Prostate gland (tissue), 2 donors: ENCODE measurements around the gene RYR1. TPM values are rescaled to one million over a fixed set of nuclear protein-coding genes. Genes with fewer than 3 reads are reported as not detected.
A peak's percentile ranks its signal among the peaks of the same experiment; 100 is the strongest.

Source experiments
- DNase-seq: peaks from one replicate; pipeline ENCODE4 v3.0.0-alpha.2; 2019; ENCODE audit warnings: low spot score
- H3K27ac ChIP-seq, 2 donors: fragments of 200-600 bp; sonication (generic); 2 replicates each; pipeline ENCODE4 v1.5.1; 2017 to 2019
- H3K27me3 ChIP-seq: fragments of 200-600 bp; sonication (generic); replicated peaks from 2 replicates; pipeline ENCODE4 v1.5.1; 2019; ENCODE audit not compliant: insufficient read depth
- H3K36me3 ChIP-seq, 2 donors: fragments of 200-600 bp; sonication (generic); 1 replicate in 1 of 2; 2 replicates in 1 of 2; pipeline versions ENCODE4 v1.5.1 to v1.8.1; 2017 to 2019
- H3K4me1 ChIP-seq: fragments of 200-600 bp; sonication (generic); replicated peaks from 2 replicates; pipeline ENCODE4 v1.5.1; 2019
- H3K4me3 ChIP-seq, 2 donors: fragments of 200-600 bp; sonication (generic); 2 replicates each; pipeline ENCODE4 v1.5.1; 2017 to 2019
- H3K9me3 ChIP-seq: fragments of 200-600 bp; sonication (generic); 2 replicates; pipeline ENCODE4 v1.5.1; 2017
- POLR2A ChIP-seq: fragments of 450-650 bp; IDR thresholded peaks from one replicate; pipeline ENCODE4 v1.6.1; 2016; ENCODE audit warnings: antibody characterized with exemption, mild to moderate bottlenecking
- POLR2AphosphoS5 ChIP-seq: sonication (generic); formaldehyde crosslinking; IDR thresholded peaks from one replicate; pipeline ENCODE4 v1.6.1; 2017; ENCODE audit warnings: antibody characterized with exemption
- whole genome bisulfite sequencing: methylation state at CpG from one replicate; pipeline ENCODE4 v1.1.5; 2018; 5-methylcytosine and 5-hydroxymethylcytosine counted together
- intact Hi-C: fragments of 100-400 bp; cut with DNase I; formaldehyde crosslinking; loops from one replicate; pipeline ENCODE4 v1.14.2; 2022
- total RNA-seq, 2 donors: library from RNA; depleted of rRNA; stranded (reverse); fragments of >200 nt; gene quantifications; one replicate each; pipeline ENCODE4 v1.1.0, GENCODE V29; 2016
- TF ChIP-seq, protein P1 (sequence below), 4 experiments: fragments of 200-600 bp in 2 of 4; fragments of 450-650 bp in 2 of 4; sonication (generic) in 2 of 4; IDR thresholded peaks; 1 replicate in 3 of 4; 2 replicates in 1 of 4; pipeline ENCODE4 v1.5.1; 2016 to 2019; ENCODE audit warnings: antibody characterized with exemption in 4 of 4, mild to moderate bottlenecking in 2 of 4, moderate library complexity in 2 of 4

The RYR1 gene
- total RNA-seq, 2 donors from 2014 or later: 5.7 to 8.6 TPM

DNA sequence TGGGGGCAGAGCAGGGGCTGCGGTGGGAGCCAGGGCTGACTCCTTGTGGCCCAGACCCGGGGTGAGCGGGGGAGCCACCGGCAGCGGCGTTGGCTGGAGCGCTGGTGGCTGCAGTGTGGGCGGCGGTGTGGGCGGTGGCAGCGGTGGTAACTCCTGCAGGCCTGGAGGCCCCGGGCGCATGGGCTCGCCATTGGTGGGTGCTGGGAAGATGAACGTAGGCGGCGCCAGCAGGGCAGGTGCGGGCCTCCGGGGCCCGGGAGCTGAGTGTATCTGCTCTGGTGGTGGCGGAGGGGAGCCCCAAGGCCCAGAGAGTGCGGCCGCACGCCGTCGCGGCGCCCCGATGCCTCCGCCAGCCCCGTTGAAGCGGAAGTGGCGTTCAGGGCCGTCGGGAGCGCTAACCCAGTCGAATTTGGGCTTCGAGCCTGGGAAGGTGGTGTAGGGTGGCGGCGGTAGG lies 47.7 kb upstream of the RYR1 start:
- Histone ChIP-seq H3K36me3 (peaks cover 5 to 34% of the 10 kb centered on the region in 2 donors), H3K4me3 (no peak overlapping the region), H3K9me3 (no peaks in the 10 kb centered on the region), H3K27me3 (no peaks in the 10 kb centered on the region), H3K4me1 (peaks cover 5% of the 10 kb centered on the region), H3K27ac (no peak overlapping the region)
- no peak for DNase-seq
- 80% methylated on average over 37 of the region's 40 CpGs for WGBS
- TF ChIP-seq, protein P1, sequence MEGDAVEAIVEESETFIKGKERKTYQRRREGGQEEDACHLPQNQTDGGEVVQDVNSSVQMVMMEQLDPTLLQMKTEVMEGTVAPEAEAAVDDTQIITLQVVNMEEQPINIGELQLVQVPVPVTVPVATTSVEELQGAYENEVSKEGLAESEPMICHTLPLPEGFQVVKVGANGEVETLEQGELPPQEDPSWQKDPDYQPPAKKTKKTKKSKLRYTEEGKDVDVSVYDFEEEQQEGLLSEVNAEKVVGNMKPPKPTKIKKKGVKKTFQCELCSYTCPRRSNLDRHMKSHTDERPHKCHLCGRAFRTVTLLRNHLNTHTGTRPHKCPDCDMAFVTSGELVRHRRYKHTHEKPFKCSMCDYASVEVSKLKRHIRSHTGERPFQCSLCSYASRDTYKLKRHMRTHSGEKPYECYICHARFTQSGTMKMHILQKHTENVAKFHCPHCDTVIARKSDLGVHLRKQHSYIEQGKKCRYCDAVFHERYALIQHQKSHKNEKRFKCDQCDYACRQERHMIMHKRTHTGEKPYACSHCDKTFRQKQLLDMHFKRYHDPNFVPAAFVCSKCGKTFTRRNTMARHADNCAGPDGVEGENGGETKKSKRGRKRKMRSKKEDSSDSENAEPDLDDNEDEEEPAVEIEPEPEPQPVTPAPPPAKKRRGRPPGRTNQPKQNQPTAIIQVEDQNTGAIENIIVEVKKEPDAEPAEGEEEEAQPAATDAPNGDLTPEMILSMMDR (IDR thresholded peaks at IDR 0.05): no peak
- no peak for TF ChIP-seq POLR2AphosphoS5
- TF ChIP-seq POLR2A: no peak
- intact Hi-C loops: no loop called here

DNA sequence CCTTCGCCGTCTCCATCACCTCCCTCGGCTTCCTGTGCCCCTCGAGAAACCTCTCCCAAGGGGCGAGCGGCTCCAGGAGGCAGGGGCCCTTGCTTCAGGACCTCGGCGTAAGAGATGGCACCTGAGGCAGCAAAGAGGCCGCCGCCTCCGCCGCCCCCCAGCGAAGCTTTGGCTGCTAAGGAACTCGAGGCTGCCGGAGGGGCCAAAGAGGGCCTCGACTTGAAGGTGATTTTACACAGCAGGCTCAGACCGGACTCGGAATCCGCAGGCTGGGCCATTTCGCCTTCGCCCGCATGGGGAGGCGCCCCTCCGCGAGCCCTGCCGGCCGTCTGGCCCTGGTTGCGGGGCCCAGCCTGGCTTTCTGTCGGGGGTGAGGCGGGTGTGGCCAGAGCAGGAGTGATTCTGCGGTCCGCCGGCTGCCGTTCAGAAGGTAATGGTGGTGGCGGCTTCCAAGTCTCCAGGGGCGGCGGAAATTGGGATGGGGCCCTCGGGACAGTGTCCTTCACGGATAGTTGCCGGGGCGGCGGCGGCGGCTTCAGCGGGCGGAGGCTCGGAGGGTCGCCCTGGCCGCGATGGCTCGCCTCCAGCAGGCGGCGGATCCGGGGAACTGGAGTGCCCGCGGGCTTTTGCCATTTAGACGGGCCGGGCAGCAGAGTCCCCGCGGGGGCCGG lies 47.1 kb upstream of the RYR1 start:
- intact Hi-C loops: no loop called here
- Histone ChIP-seq H3K36me3 (peaks cover 3 to 29% of the 10 kb centered on the region in 2 donors), H3K27ac (no peak overlapping the region), H3K27me3 (no peaks in the 10 kb centered on the region), H3K4me3 (no peak overlapping the region), H3K4me1 (peaks cover 5% of the 10 kb centered on the region), H3K9me3 (no peaks in the 10 kb centered on the region)
- WGBS: 59% methylated on average over 61 of the region's 61 CpGs
- TF ChIP-seq POLR2A: no peak
- no peak for DNase-seq

DNA sequence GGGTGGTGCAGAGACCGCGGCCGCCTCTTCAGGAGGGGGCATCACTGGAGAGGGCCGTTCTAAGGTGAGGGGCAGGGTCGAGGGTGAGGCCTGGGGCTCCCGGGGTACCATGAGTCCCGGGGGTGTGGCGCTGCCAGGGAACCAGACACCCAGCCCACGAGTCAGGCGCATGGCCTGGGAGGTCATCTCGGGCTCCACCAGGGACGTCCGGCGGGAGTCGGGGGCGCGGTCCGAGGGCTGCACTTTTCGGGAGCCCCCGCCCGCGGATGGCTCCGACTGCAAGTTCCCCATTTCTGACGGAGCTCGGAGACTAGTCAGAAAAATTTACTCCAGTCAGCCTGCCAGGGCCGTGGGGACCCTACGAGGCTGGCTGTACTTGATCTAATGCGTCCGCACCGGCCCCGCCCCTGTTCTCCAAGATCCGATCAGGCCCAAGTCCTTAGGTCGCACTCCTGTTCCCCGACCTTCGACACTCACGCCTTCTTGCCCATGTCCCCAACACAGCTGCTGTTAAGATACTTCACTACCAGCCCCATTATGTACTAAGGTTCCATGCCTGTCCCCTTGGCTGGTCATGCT lies 46.4 kb upstream of the RYR1 start:
- 11% methylated on average over 36 of the region's 36 CpGs for WGBS
- H3K4me1 ChIP-seq: peaks cover 5% of the 10 kb centered on the region
- peak overlapping the region; percentile 32 to 38 for H3K4me3 ChIP-seq
- no peak for DNase-seq
- TF ChIP-seq, protein P1 (IDR thresholded peaks at IDR 0.05): no peak
- TF ChIP-seq POLR2A (no peak), POLR2AphosphoS5 (no peak)
- H3K27ac ChIP-seq: peak overlapping the region; percentile 55 to 74
- peaks cover 0 to 24% of the 10 kb centered on the region in 2 donors for H3K36me3 ChIP-seq
- intact Hi-C loops: no loop called here
- no peaks in the 10 kb centered on the region for H3K9me3 ChIP-seq
- no peaks in the 10 kb centered on the region for H3K27me3 ChIP-seq

DNA sequence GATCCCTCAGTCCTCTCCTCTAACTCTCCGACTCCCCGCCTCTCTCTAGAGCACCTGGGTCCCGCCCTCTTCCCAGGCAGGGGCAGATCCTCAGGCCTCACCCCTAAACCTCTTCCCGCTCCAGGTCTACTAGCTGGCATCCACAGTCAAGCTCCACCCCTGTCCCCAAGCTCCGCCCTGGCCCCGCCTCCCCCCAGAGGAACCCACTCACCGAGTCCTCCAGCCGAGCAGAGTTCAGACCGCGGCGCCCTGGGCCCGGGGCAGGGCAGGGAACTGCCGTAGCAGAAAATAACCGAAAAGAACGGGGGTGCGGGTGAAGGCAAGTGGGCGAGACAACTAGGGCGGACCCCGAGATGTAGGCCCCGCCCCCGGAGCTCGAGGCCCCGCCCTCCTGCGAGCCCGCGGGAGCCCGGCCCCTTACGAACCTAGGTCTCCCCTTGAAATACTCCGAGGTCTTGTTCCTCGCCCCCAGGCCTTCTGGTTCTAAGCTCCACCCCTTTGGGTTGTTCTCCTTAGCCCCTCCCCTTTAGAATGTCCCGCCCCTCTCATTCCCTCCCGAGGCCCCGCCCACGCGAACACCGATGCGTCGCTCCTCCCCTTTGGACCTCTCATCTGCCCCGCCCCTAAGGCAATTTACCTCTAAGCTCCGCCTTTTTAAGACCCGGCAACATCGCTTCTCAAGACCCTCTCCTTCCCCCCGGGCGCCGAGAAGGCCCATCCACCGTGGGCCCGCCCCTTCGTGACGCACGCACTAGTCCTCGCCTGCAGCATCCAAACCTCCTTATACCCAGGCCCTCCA lies 45.7 kb upstream of the RYR1 start, which contains the start of gene GGN:
GGN (minus strand) TSS at position 485 of the 799 bp plus-strand sequence. CDS start 773 bp downstream, outside the sequence.
- H3K9me3 ChIP-seq: no peaks in the 10 kb centered on the region
- H3K36me3 ChIP-seq: peaks cover 0 to 17% of the 10 kb centered on the region in 2 donors
- H3K27ac ChIP-seq: peak within 1 kb of the TSS; percentile 55 to 74
- peak within 1 kb of the TSS; percentile 32 to 38 for H3K4me3 ChIP-seq
- no peaks in the 10 kb centered on the region for H3K27me3 ChIP-seq
- H3K4me1 ChIP-seq: peaks cover 5% of the 10 kb centered on the region
- TF ChIP-seq, protein P1 (IDR thresholded peaks at IDR 0.05): no peak
- peak; percentile 39 for TF ChIP-seq POLR2AphosphoS5
- TF ChIP-seq POLR2A: peak; percentile 61
- peak; percentile 81 for DNase-seq
- intact Hi-C loops: no loop called here
- under 1% methylated on average over 51 of the region's 51 CpGs for WGBS
